MCF 10A (cell line): ENCODE measurements around the gene KIAA1191. TPM values are rescaled to one million over a fixed set of nuclear protein-coding genes. Genes with fewer than 3 reads are reported as not detected.

Experiments
- BruUV-seq: library from RNA; stranded (reverse); fragments of 400-500 nt; replicated peaks from 2 replicates; lab custom pipeline; 2021; lab: Mats Ljungman, UMichigan
- CTCF ChIA-PET: fragments of 300-600 bp; sonication (Branson Sonifier 250); formaldehyde crosslinking; extraction: SDS; loops from one replicate; lab custom pipeline; 2021; ENCODE audit warnings: antibody characterized with exemption, inconsistent platforms; lab: Yijun Ruan, JAX
- POLR2A ChIA-PET: fragments of 300-600, 350-650 bp; sonication (Branson Sonifier 250); formaldehyde crosslinking; extraction: SDS; loops from one replicate; lab custom pipeline; 2020; ENCODE audit warnings: antibody characterized with exemption, inconsistent platforms; lab: Yijun Ruan, JAX
- DNase-seq: peaks from one replicate; pipeline ENCODE4 v3.0.0-alpha.2; 2018; ENCODE audit not compliant: unreplicated experiment
- H3K27ac Mint-ChIP-seq: one replicate; pipeline ENCODE4 v1.8.0; 2022; ENCODE audit warnings: mild to moderate bottlenecking, low read depth, mixed read lengths; ENCODE audit not compliant: unreplicated experiment
- H3K27me3 Mint-ChIP-seq: one replicate; pipeline ENCODE4 v1.8.0; 2022; ENCODE audit warnings: mixed read lengths; ENCODE audit not compliant: insufficient read depth, unreplicated experiment
- H3K36me3 Mint-ChIP-seq: one replicate; pipeline ENCODE4 v1.8.0; 2022; ENCODE audit warnings: mild to moderate bottlenecking, moderate library complexity, mixed read lengths; ENCODE audit not compliant: insufficient read depth, unreplicated experiment
- H3K4me1 Mint-ChIP-seq: one replicate; pipeline ENCODE4 v1.8.0; 2022; ENCODE audit warnings: mixed read lengths; ENCODE audit not compliant: insufficient read depth, unreplicated experiment
- H3K4me3 Mint-ChIP-seq: one replicate; pipeline ENCODE4 v1.8.0; 2022; ENCODE audit warnings: mild to moderate bottlenecking, moderate library complexity, mixed read lengths; ENCODE audit not compliant: unreplicated experiment
- H3K9me3 Mint-ChIP-seq: one replicate; pipeline ENCODE4 v1.8.0; 2022; ENCODE audit warnings: mixed read lengths; ENCODE audit not compliant: unreplicated experiment
- intact Hi-C: fragments of 100-400 bp; cut with micrococcal nuclease; formaldehyde crosslinking; loops from 2 replicates; pipeline ENCODE4 v1.14.1; 2022
- total RNA-seq: library from RNA; stranded (reverse); gene quantifications from 2 replicates; pipeline ENCODE4 v1.2.3, GENCODE V29; 2022
- TF ChIP-seq, protein P1 (sequence below): fragments of 200-600 bp; IDR thresholded peaks from one replicate; pipeline ENCODE4 v1.8.0; 2022; ENCODE audit warnings: antibody characterized with exemption, mild to moderate bottlenecking; ENCODE audit not compliant: unreplicated experiment

KIAA1191 gene
- total RNA-seq, 1 experiment from 2014 or later: 92.0 TPM

DNA sequence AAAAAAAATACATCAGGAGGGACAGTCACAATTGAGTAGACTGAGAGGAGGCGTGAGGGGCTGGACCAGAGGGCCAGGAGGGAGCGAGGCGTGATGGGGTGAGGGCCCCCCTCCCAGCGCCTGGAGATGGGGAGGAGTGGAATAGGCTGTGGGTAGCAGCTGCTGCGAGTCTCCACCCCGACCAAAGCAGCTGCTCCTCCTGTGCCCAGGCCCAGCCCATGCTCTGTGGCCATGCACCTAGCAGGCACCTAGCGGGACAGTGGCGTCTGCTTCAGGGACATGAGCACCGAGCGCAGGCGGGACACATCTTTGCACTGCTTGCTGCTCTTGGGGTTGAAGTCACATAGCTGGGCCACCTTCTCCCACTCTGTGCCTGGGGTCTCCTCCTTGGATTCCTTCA, 31.0 kb upstream of the KIAA1191 start:
- H3K4me1 Mint-ChIP-seq: no peaks in the 10 kb centered on the region
- TF ChIP-seq, protein P1, sequence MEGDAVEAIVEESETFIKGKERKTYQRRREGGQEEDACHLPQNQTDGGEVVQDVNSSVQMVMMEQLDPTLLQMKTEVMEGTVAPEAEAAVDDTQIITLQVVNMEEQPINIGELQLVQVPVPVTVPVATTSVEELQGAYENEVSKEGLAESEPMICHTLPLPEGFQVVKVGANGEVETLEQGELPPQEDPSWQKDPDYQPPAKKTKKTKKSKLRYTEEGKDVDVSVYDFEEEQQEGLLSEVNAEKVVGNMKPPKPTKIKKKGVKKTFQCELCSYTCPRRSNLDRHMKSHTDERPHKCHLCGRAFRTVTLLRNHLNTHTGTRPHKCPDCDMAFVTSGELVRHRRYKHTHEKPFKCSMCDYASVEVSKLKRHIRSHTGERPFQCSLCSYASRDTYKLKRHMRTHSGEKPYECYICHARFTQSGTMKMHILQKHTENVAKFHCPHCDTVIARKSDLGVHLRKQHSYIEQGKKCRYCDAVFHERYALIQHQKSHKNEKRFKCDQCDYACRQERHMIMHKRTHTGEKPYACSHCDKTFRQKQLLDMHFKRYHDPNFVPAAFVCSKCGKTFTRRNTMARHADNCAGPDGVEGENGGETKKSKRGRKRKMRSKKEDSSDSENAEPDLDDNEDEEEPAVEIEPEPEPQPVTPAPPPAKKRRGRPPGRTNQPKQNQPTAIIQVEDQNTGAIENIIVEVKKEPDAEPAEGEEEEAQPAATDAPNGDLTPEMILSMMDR: no peak
- CTCF ChIA-PET: interaction anchor here (0.6 to 0.7 kb wide), 2 partner anchors 488 to 1681 kb away, joined by 3 to 5 read pairs; no protein-coding TSS in a partner anchor
- BruUV-seq: no TSS peak
- H3K27ac Mint-ChIP-seq: peak overlapping the region; percentile 22
- intact Hi-C loops: no loop called here
- no peak for DNase-seq
- POLR2A ChIA-PET: interaction anchor here (0.8 to 2.1 kb wide), 6 partner anchors 12 to 620 kb away, joined by 3 to 8 read pairs (median 4); partner anchors contain the start of genes KIAA1191 and TSPAN17
- no peak overlapping the region for H3K4me3 Mint-ChIP-seq
- no peaks in the 10 kb centered on the region for H3K27me3 Mint-ChIP-seq
- no peaks in the 10 kb centered on the region for H3K9me3 Mint-ChIP-seq
- H3K36me3 Mint-ChIP-seq: peaks cover 85% of the 10 kb centered on the region

DNA sequence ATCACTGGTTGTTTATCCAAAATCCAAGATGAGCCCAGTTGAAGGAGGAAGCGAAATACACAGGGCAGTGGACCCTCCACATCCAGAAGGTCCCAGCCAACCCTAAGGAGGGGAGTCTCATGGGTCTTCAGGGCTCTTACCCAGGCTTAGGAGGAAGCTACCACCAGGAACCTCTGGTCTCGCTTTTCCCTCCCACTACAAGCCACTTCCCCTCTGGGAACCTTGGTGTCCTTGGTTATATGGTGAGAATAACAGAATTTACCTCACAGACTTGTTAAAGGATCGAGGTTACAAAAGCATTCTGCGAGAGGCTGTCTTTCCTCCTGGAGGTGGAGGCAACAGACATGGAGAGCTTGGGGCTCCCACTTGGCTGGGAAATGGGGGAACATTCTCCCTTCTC, 30.4 kb upstream of the KIAA1191 start:
- Mint-ChIP-seq H3K4me3 (no peak overlapping the region), H3K27ac (peak overlapping the region; percentile 22), H3K36me3 (peaks cover 86% of the 10 kb centered on the region), H3K9me3 (no peaks in the 10 kb centered on the region), H3K27me3 (no peaks in the 10 kb centered on the region), H3K4me1 (peaks cover 4% of the 10 kb centered on the region)
- BruUV-seq: no TSS peak
- ChIA-PET POLR2A (interaction anchor here (0.8 to 6.7 kb wide), 11 partner anchors 7 to 619 kb away, joined by 3 to 110 read pairs (median 4); partner anchors contain the start of genes CLTB, KIAA1191 and TSPAN17), CTCF (interaction anchor here (0.5 to 0.7 kb wide), 3 partner anchors 25 to 1681 kb away, joined by 3 to 5 read pairs (median 3); no protein-coding TSS in a partner anchor)
- TF ChIP-seq, protein P1: no peak
- DNase-seq: no peak
- intact Hi-C loops: no loop called here

DNA sequence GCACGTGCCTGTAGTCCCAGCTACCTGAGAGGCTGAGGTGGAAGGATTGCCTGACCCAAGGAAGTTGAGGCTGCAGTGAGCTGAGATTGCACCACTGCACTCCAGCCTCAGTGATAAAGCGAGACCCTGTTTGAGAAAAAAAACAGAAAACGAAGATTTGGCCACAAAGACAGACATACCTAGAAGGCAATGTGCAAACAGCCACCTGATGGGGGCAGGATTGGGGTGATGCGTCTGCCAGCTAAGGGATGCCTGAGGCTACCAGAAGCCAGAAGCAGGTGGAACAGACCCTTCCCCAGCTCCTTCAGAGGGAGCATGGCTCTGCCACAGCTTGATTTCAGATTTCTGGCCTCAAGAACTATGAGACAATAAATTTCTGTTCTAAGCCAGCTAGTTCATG, 29.9 kb upstream of the KIAA1191 start:
- intact Hi-C loops: no loop called here
- peaks cover 10% of the 10 kb centered on the region for H3K4me1 Mint-ChIP-seq
- no peak for DNase-seq
- peaks cover 86% of the 10 kb centered on the region for H3K36me3 Mint-ChIP-seq
- H3K27me3 Mint-ChIP-seq: no peaks in the 10 kb centered on the region
- BruUV-seq: no TSS peak
- no peak overlapping the region for H3K4me3 Mint-ChIP-seq
- TF ChIP-seq, protein P1: no peak
- POLR2A ChIA-PET: interaction anchor here (0.8 to 6.7 kb wide), 12 partner anchors 8 to 619 kb away, joined by 3 to 110 read pairs (median 4); partner anchors contain the start of genes CLTB, FAF2, KIAA1191 and RNF44
- no peaks in the 10 kb centered on the region for H3K9me3 Mint-ChIP-seq
- no peak overlapping the region for H3K27ac Mint-ChIP-seq
- CTCF ChIA-PET: interaction anchor here (0.5 to 1.1 kb wide), 5 partner anchors 9 to 662 kb away, joined by 3 to 5 read pairs (median 3); partner anchors contain the start of gene RNF44
